ENCODE results near the gene RBM39.

DNA sequence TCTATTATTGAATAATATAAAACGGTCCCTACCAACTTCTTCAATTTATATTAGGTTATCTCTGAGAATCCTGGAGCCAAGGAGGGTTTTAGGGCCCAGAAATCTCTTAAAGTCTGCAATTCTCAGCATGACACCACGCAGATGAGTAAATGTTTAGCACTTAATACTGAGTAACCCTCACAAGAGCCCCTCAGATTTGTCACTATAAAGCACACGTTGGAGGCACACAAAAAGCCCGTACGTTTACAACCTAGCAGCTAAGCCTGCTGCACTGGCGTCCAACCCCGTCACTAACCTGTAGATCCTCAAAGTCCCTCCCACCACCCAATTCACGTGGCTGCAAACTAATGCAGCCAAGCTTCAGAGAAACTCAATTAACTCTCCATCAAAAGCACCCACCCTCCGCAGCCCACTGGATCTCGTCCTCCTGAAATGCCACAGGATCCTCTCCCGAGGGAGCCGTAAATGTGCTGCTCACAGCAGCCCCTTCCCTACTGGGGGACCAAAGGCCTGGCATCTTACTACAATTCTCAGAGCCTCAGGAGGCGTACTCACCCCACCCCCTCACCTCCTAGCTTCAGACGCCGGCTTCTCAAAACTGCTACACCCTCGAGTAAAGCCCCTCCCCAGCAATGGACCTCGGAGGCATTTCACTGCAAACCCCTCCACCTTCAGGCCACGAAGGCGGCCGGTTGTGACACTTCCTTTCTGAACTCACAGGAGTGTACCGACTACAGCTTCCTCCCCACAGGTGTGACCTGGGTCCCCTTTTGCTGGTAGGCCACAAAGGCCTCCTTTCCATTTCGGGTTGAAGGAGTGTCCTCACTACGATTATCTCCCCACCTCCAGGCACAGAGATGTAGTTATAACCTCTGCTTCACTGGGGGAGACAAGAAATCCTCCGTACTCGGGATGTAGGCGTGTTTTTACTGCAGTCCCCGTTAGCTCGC lies 78.3 kb downstream of the RBM39 start:
- TF ChIP-seq, protein P1, sequence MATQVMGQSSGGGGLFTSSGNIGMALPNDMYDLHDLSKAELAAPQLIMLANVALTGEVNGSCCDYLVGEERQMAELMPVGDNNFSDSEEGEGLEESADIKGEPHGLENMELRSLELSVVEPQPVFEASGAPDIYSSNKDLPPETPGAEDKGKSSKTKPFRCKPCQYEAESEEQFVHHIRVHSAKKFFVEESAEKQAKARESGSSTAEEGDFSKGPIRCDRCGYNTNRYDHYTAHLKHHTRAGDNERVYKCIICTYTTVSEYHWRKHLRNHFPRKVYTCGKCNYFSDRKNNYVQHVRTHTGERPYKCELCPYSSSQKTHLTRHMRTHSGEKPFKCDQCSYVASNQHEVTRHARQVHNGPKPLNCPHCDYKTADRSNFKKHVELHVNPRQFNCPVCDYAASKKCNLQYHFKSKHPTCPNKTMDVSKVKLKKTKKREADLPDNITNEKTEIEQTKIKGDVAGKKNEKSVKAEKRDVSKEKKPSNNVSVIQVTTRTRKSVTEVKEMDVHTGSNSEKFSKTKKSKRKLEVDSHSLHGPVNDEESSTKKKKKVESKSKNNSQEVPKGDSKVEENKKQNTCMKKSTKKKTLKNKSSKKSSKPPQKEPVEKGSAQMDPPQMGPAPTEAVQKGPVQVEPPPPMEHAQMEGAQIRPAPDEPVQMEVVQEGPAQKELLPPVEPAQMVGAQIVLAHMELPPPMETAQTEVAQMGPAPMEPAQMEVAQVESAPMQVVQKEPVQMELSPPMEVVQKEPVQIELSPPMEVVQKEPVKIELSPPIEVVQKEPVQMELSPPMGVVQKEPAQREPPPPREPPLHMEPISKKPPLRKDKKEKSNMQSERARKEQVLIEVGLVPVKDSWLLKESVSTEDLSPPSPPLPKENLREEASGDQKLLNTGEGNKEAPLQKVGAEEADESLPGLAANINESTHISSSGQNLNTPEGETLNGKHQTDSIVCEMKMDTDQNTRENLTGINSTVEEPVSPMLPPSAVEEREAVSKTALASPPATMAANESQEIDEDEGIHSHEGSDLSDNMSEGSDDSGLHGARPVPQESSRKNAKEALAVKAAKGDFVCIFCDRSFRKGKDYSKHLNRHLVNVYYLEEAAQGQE (IDR thresholded peaks at IDR 0.05; ENCODE audit: insufficient read depth in 1 of 2, low read depth in 2 of 2, low read length in 2 of 2), result no peak
- TF ChIP-seq TAF1 (IDR thresholded peaks at IDR 0.05; ENCODE audit: borderline replicate concordance, insufficient read depth, low read length) (no peak), FOXP2 (optimal IDR thresholded peaks at IDR 0.05; ENCODE audit: borderline replicate concordance, extremely low read depth, extremely low read length, insufficient read depth) (no peak), POLR2AphosphoS5 (IDR thresholded peaks at IDR 0.05; ENCODE audit: low read depth, low read length) (peak; percentile 66)

Measured in PFSK-1 (cell line).